Measurements from ENCODE around the gene CTIF.

Gene CTIF

GRCh38 chr18:48683661-48684060, 144.8 kb downstream of the CTIF start:
- DNase-seq (ENCODE audit: low read depth): no peak

- DNase-seq (ENCODE audit: low read depth): no peak
Observed at GRCh38 chr18:48687346-48688042, 148.7 kb downstream of the CTIF start.

- DNase-seq (ENCODE audit: low read depth): no peak
Observed at GRCh38 chr18:48688961-48689360, 150.1 kb downstream of the CTIF start.

DNA sequence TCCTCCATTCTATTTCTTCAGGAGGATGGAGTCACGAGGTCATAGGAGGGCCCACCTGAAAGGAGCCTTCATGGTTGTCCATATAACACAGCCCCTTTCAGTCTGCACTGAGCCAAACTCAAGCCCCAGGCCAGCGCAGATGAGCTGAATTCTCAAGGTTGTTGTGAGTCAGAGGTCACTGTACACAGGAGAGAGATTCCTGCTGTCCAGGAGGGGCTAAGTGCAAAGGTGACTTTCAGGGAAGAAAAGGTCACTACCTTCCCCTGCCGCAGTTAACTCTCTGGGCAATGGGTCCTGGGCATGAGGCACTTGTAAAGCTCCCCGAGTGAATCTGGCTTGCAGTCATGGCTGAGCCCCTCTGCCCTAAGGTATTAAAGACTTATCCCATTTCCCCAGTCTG, 150.7 kb downstream of the CTIF start:
- DNase-seq (ENCODE audit: low read depth): no peak

DNA sequence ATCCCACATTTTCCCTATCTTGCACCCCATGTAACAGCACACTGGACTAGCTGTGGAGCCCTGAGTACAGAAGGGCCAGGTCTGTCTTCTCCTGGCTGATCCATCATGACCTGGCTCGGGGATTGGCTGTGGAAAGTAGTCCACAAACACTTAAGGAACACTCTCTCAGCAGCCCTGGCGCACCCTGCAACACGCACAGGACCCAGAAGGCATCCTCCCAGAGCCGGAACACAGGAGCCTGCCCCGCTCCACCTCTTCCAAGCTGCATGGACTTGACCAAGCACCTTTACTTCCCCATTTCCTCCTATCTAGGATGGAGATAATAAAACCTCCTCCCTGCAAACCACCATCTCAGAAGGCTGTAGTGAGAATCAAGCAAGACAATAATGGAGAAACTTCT, 151.7 kb downstream of the CTIF start:
- no peak for DNase-seq (ENCODE audit: low read depth)

DNA sequence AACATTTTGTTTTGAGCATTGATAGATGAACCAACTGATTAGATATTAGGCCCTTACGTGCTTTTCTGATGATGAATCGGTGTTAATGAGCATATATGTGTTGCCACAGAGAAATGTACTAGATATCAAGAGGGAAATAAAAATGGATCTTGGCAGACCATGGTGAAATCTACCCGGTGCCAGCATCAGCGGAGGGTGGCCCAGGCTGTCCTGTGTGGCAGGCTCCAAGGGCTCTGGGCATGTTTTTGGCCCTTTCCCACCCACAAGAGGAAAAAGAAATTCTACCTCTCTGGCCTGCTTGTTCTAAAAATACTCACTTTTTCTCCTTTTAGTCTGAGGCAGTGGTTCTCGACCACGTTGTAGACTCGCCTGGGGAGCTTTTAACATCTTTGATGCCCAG, 154.2 kb downstream of the CTIF start:
- no peak for DNase-seq (ENCODE audit: low read depth)

DNA sequence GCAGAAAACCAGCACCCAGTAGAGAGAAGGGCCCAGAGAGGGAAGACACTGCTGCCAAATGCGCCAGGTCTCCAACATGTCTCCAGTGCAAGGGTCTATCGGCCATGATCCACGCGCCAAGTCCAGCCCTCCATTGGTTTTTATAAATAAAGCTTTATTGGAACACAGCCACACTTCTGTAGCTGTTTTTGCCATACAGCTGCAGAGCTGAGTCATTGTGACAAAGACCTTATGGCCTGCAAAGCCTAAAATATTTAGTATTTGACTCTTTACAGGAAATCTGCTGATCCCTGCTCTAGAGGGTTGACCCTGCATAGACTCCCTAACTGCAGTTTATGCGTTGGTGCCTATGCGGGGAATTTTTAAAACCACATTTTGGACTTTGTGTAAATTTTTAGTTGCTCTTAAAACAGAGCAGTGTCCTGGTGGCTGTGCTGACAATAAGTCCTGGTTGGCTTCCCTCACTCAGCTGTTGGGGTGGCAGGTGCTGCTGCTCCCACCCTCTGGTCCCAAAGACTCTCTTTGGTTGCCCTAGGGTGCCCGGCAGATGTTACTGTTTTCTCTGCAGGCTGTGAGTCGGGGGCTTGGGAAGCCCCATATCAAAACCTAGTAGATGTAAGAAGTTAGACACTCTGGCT, 154.9 kb downstream of the CTIF start:
- DNase-seq (ENCODE audit: low read depth): no peak

GRCh38 chr18:48694295-48694694, 155.5 kb downstream of the CTIF start:
- DNase-seq (ENCODE audit: low read depth): no peak

DNA sequence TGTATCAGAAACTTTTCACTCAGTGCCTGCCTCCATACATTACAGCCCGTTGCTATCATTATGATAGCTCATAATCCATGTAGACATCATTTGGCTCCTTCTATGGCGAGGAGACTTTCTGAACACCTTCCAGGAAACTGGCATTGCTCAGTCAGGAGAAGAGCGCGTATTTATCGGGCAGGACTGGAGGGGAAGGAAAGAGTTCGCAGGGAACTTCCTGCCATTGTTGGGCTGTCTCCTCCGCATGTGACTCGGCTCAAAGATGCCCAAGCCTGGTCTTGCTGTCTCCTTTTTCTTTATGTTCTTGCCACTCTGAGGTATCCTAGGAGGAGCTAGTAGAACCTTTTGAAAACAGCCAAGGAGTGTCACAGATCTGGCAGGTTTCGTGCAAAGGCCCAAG, 156.8 kb downstream of the CTIF start:
- no peak for DNase-seq (ENCODE audit: low read depth)

DNA sequence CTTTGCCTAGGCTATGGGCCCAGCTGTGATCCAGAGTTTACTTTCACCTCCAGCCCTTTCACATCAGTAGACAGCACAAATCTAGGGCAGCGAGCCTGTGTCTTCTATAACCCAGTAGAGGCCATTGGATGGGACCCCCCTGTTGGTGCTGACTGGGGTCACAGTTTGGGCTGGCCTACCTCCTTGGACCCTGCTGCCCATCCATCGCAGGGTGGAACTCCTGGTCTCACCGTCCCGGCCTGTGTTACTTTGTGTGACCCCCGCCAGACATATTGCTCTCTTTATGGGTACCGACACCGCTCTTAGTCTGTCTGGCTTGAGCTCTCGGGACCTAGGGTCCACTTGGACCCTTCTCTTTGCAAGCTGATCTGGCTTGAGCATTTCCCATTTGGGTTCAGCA, 157.4 kb downstream of the CTIF start:
- no peak for DNase-seq (ENCODE audit: low read depth)

GRCh38 chr18:48697441-48697840, 158.6 kb downstream of the CTIF start:
- DNase-seq (ENCODE audit: low read depth): no peak

- DNase-seq (ENCODE audit: low read depth): no peak
Observed at GRCh38 chr18:48698707-48699106, 159.9 kb downstream of the CTIF start.

GRCh38 chr18:48699761-48700160, 160.9 kb downstream of the CTIF start:
- no peak for DNase-seq (ENCODE audit: low read depth)

- DNase-seq (ENCODE audit: low read depth): no peak
Observed at GRCh38 chr18:48700446-48700845, 161.6 kb downstream of the CTIF start.

- DNase-seq (ENCODE audit: low read depth): no peak
Observed at GRCh38 chr18:48702346-48703027, 163.7 kb downstream of the CTIF start.

GRCh38 chr18:48703028-48703386, 164.2 kb downstream of the CTIF start:
- DNase-seq (ENCODE audit: low read depth): no peak

GRCh38 chr18:48703418-48703817, 164.6 kb downstream of the CTIF start:
- no peak for DNase-seq (ENCODE audit: low read depth)

GRCh38 chr18:48705043-48705442, 166.2 kb downstream of the CTIF start:
- DNase-seq (ENCODE audit: low read depth): no peak

GRCh38 chr18:48705531-48705930, 166.7 kb downstream of the CTIF start:
- no peak for DNase-seq (ENCODE audit: low read depth)

DNA sequence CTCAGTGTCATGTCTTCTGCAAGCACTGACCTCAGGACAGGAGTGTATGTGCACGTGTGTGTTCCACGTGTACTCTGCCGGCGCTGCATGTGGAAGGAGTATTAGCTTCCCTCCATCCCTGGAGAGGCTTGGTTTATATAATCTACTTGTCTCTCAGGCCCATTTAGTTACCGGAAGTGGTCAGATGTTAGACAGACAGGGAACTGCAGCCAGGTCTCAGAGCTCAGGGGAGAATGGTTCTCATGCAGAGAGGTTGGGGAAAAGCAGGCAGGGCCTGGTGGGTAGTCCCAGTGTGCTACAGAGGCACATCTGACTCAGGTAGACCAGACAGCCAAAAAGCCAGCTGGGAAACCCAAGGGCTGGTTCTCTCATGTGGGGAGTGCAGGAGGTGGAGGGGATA, 167.9 kb downstream of the CTIF start:
- DNase-seq (ENCODE audit: low read depth): no peak

DNA sequence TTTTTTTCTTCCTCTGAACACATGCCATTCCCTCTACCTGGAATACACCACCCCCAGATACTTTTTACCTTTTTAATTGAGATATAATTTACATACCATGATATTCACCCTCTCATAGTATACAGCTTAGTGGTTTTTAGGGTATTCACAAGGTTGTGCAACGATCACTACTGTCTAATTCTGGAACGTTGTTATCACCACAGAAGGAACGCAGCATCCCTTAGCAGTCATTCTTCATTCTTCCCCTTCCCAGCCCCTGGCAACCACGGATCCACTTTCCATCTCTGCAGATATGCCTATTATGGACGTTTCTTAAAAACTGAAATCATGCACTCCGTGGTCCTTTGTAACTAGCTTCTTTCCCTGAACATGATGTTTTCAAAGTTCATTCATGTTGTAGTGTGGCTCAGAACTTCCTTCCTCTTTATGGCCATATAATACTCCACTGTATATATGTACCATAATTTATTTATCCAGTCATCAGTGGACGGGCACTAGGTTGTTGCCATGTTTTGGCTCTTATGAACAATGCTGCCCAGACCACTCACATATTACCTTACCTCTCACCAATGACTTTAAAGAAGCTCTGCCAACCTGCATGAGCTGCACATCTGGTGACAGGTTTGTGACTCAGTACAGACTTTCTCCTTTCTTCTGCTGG, 168.9 kb downstream of the CTIF start:
- DNase-seq (ENCODE audit: low read depth): no peak

- DNase-seq (ENCODE audit: low read depth): no peak
Observed at GRCh38 chr18:48708807-48709206, 170.0 kb downstream of the CTIF start.

All from stimulated activated CD8-positive, alpha-beta memory T cell treated with anti-CD3 and anti-CD28 coated beads, Interleukin-12 subunit alpha, Interleukin-12 subunit beta, amount 100 ng/mL, for 1 hour (primary cell).